Activated T-cell treated with anti-CD3 and anti-CD28 coated beads, Interleukin-2, amount 50 U/mL, for 4 hours (primary cell): ENCODE measurements around the gene NEK11. TPM values are rescaled to one million over a fixed set of nuclear protein-coding genes. Genes with fewer than 3 reads are reported as not detected.

Source experiments
- ATAC-seq, 2 donors: fragments of 200-7000 bp; cut with Tn5 transposase; one replicate each; pipeline ENCODE4 v1.10.0; 2021
- DNase-seq: peaks from one replicate; pipeline ENCODE4 v3.0.0-alpha.2; 2020
- H3K27me3 Mint-ChIP-seq: one replicate; pipeline ENCODE4 v1.8.0; 2021; ENCODE audit warnings: low read depth, mixed read lengths
- H3K36me3 Mint-ChIP-seq: one replicate; pipeline ENCODE4 v1.8.0; 2022; ENCODE audit warnings: mixed read lengths; ENCODE audit not compliant: insufficient read depth
- H3K4me1 Mint-ChIP-seq: one replicate; pipeline ENCODE4 v1.8.0; 2021; ENCODE audit warnings: low read depth, mixed read lengths
- H3K4me3 Mint-ChIP-seq: one replicate; pipeline ENCODE4 v1.8.0; 2021; ENCODE audit warnings: mild to moderate bottlenecking, moderate library complexity, mixed read lengths
- H3K9me3 Mint-ChIP-seq: one replicate; pipeline ENCODE4 v1.8.0; 2021; ENCODE audit warnings: mixed read lengths
- total RNA-seq, 3 donors: library from RNA; stranded (reverse); gene quantifications; one replicate each; pipeline ENCODE4 v1.2.1, GENCODE V29; 2021

Gene NEK11, protein sequence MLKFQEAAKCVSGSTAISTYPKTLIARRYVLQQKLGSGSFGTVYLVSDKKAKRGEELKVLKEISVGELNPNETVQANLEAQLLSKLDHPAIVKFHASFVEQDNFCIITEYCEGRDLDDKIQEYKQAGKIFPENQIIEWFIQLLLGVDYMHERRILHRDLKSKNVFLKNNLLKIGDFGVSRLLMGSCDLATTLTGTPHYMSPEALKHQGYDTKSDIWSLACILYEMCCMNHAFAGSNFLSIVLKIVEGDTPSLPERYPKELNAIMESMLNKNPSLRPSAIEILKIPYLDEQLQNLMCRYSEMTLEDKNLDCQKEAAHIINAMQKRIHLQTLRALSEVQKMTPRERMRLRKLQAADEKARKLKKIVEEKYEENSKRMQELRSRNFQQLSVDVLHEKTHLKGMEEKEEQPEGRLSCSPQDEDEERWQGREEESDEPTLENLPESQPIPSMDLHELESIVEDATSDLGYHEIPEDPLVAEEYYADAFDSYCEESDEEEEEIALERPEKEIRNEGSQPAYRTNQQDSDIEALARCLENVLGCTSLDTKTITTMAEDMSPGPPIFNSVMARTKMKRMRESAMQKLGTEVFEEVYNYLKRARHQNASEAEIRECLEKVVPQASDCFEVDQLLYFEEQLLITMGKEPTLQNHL
- 1 to 10 TPM in 2 of 3 donors, under 1 TPM in 1; 0.58 to 1.4 (median 1.2) TPM for total RNA-seq

DNA sequence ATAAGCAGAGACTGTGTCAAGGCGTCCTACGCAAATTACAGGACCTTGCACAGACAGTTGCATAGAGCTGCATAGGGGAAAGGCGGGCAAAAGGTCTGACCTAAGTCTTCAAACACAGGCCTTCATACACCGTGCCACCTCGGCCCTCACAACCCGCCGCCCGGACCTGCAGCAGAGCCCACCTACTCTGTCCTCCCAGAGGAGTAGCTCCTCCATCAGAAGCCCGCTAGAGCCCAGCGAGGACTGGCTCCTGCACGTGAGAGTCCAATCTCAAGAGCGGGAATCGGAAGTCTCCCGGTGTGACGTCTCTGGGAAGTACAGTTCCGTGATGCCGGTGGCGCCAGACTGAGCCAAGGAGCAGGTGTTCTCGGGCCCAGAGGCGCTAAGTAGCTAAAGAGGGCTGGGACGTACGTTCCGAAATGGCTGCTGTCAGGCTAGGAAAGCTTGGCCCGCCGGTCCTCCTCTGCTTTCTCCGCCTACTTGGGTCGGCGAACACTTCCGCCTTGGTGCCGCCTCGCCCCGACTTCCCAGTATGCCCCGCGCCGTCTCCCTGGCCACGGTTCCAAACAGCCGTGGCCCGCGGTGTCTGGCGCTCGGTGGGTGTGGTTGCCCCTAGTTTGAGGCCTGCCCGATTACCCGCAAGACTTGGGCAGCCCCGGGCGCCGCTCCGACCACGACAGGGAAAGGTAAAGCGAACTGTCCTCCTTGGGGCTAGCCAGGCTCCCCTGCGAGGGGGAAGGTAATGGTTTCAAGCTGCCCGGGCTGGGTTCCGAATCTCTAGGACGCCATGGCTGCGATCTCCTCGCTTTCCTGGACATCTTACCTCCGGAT, at the start of gene NEK11, which contains the start of gene ASTE1:
TSS of gene NEK11 (plus strand) at position 557 of the 831 bp plus-strand sequence. CDS start 2,832 bp downstream, outside the sequence.
TSS of gene ASTE1 (minus strand) at position 505 of the 831 bp plus-strand sequence. CDS start 1,519 bp downstream, outside the sequence.
- Mint-ChIP-seq H3K9me3 (no peaks in the 10 kb centered on the region), H3K27me3 (no peaks in the 10 kb centered on the region), H3K36me3 (peaks cover 20% of the 10 kb centered on the region), H3K4me1 (peaks cover 49% of the 10 kb centered on the region), H3K4me3 (peak within 1 kb of the TSS; percentile 84)
- ATAC-seq (peak; percentile 99), DNase-seq (peak; percentile 84)

DNA sequence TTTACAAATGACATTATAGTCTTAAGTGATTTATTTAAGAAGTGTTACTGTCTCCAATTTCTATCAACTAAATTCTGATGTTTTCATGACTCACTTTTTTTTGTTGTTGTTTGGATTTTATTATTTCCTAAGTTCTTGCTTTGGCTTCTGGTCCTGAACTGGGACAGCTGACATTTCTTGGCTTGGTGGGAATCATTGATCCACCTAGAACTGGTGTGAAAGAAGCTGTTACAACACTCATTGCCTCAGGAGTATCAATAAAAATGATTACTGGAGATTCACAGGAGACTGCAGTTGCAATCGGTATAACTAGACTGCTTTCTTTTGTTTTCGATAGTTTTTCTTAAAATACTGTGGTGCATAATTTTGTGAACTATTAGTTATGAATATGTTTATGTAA, 47.6 kb upstream of the NEK11 start:
- Mint-ChIP-seq H3K27me3 (no peaks in the 10 kb centered on the region), H3K36me3 (peaks cover 48% of the 10 kb centered on the region), H3K4me3 (no peak overlapping the region), H3K4me1 (no peaks in the 10 kb centered on the region), H3K9me3 (no peaks in the 10 kb centered on the region)
- ATAC-seq (no peak), DNase-seq (no peak)

DNA sequence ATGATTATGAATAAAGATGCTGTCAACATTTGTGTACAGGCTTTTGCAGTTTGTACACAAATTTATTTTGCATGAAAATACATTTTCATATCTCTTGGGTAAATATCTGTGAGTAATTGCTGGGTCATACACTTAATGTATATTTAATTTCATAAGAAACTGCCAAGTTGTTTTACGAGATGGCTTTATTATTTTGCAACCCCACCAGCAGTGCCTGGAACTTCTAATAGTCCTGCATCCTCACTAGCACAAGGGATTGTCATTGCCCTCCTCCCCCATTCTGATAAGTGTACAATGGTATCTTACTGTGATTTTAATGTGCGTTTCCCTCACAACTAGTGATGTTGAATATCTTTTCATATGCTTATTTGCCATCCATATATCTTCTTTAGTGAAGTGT, 45.2 kb upstream of the NEK11 start:
- H3K9me3 Mint-ChIP-seq: no peaks in the 10 kb centered on the region
- no peak for DNase-seq
- no peak for ATAC-seq
- no peaks in the 10 kb centered on the region for H3K27me3 Mint-ChIP-seq
- H3K36me3 Mint-ChIP-seq: peaks cover 40% of the 10 kb centered on the region
- no peak overlapping the region for H3K4me3 Mint-ChIP-seq
- H3K4me1 Mint-ChIP-seq: no peaks in the 10 kb centered on the region

DNA sequence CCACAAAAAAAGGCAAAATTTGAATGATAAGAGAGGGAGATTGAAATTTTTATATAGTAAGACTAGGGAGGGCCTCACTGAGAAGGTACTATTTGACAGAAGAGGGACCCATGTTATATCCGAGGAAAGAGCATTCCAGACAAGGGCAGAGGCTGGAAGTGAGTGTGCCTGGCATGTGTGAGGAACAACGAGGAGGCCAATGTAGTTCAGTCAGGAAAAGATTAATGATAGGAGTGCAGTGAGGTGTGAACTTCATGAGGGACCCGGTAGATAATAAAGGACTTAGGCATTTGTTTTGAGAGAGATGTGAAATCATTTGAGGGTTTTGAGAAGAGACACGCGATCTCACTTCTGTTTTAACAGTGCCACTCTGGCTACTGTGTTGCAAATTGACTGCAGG, 36.4 kb upstream of the NEK11 start:
- no peak for DNase-seq
- H3K4me3 Mint-ChIP-seq: no peak overlapping the region
- no peaks in the 10 kb centered on the region for H3K27me3 Mint-ChIP-seq
- no peaks in the 10 kb centered on the region for H3K4me1 Mint-ChIP-seq
- H3K36me3 Mint-ChIP-seq: peaks cover 28% of the 10 kb centered on the region
- no peaks in the 10 kb centered on the region for H3K9me3 Mint-ChIP-seq
- ATAC-seq: no peak

DNA sequence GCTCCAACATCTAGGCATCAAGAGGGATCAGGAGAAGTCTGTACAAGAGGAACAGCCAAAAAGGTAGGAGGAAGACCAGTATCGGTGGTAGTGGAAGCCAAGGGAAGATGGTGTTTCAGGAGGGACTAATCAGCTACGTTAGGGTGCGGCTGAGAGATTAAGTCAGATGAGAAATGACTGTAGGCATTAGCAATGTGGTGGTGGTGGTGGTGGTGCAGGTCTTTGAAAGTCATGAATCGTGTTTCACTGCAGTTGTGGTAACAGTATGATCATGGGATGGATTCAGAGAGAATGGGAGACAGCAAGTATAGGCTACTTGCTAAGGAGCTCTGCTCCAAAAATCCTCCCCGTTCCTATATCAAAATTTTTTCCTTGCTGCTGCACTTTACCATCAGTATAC, 35.6 kb upstream of the NEK11 start:
- H3K36me3 Mint-ChIP-seq: peaks cover 28% of the 10 kb centered on the region
- DNase-seq (no peak), ATAC-seq (peak in 1 of 2 donors; percentile 18)
- no peaks in the 10 kb centered on the region for H3K9me3 Mint-ChIP-seq
- no peaks in the 10 kb centered on the region for H3K27me3 Mint-ChIP-seq
- no peaks in the 10 kb centered on the region for H3K4me1 Mint-ChIP-seq
- H3K4me3 Mint-ChIP-seq: no peak overlapping the region

DNA sequence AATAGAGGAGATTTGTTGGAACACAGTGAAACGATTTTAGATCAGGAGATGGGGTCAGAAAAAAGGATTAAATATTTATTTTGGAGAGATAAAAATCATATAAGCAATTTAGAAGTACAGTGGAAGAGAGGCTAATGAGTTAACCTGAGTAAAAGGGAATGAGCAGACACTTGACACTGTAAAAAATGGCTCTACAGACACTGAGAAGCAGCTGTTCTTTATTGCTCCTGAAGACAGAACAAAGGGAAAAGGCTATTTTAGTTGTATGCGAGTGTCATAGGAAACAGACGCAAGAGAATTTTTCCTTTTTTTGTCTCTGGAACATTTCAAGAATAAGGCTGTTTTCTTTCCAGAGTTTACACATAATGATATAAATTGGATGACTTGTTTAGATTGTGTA, 34.3 kb upstream of the NEK11 start:
- no peak for DNase-seq
- ATAC-seq: no peak
- peaks cover 34% of the 10 kb centered on the region for H3K36me3 Mint-ChIP-seq
- H3K4me3 Mint-ChIP-seq: no peak overlapping the region
- H3K4me1 Mint-ChIP-seq: no peaks in the 10 kb centered on the region
- H3K27me3 Mint-ChIP-seq: no peaks in the 10 kb centered on the region
- H3K9me3 Mint-ChIP-seq: no peaks in the 10 kb centered on the region

DNA sequence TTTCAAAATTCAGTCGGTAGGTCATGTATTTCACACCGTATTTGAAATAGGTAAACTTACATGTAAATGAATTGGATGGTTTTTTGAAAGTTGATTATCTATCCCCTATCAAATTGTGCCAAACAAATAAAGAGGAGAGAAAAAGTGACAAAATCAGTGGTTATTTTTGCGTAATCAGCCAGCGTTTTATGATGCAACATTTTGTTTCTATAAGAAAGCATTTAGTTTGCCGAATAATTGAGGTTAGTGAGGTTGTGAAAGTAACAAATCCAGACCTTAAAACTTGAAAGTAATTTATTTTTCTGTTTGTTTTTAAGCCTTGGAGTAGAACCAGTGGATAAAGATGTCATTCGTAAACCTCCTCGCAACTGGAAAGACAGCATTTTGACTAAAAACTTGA, 29.4 kb upstream of the NEK11 start:
- Mint-ChIP-seq H3K36me3 (peaks cover 23% of the 10 kb centered on the region), H3K4me3 (no peak overlapping the region), H3K27me3 (no peaks in the 10 kb centered on the region), H3K4me1 (no peaks in the 10 kb centered on the region), H3K9me3 (no peaks in the 10 kb centered on the region)
- ATAC-seq (no peak), DNase-seq (no peak)

DNA sequence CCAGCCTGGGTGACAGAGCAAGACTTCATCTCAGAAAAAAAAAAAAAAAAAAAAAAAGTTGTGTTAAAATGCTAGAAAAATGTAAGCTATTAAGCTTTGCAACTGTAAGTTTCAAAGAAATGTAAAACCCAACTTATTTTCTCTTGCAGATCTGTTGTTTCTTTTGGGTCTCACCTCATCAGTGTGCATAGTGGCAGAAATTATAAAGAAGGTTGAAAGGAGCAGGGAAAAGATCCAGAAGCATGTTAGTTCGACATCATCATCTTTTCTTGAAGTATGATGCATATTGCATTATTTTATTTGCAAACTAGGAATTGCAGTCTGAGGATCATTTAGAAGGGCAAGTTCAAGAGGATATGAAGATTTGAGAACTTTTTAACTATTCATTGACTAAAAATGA, 25.6 kb upstream of the NEK11 start:
- H3K27me3 Mint-ChIP-seq: no peaks in the 10 kb centered on the region
- H3K4me3 Mint-ChIP-seq: no peak overlapping the region
- no peak for ATAC-seq
- DNase-seq: no peak
- H3K9me3 Mint-ChIP-seq: no peaks in the 10 kb centered on the region
- H3K36me3 Mint-ChIP-seq: peaks cover 28% of the 10 kb centered on the region
- peaks cover 9% of the 10 kb centered on the region for H3K4me1 Mint-ChIP-seq

DNA sequence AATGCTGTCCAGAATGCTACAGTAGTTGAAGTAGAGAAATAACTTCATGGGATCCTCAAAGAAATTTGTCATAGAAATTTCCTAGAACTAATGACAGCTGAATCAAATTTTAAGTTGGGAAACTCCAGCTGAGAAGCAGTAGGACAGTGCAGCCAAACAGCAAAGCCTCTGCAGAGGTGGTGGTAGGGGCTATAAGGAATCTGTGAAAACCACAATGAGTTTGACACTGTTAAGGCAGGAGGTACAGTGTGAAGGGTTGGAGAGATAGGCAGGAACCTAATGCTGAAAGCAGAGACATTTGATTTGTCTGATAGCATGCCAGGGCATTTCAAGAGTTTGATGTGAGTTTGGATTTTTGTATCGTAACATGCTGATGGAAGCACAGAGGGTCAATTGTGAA, 22.1 kb upstream of the NEK11 start:
- Mint-ChIP-seq H3K4me1 (peaks cover 9% of the 10 kb centered on the region), H3K36me3 (peaks cover 28% of the 10 kb centered on the region), H3K27me3 (no peaks in the 10 kb centered on the region), H3K4me3 (no peak overlapping the region), H3K9me3 (no peaks in the 10 kb centered on the region)
- no peak for DNase-seq
- no peak for ATAC-seq

DNA sequence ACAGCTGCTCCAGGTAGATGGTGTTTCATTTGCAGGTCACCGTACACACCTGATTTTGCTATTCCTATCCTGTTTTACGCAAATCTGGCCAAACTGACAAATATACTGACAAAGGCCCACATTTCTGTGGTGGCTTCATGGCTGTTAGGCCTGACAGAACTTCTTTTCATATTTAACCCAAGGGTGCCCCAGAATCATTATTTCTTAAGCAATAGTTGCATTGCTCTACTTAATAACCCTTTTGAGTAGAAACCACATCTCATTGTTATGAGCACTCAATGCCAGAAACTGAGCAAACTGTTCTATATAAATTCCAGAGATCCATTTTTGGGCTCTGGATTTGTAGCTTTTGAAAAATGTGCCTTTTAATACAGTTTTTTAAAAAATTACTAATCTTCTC, 19.4 kb upstream of the NEK11 start:
- Mint-ChIP-seq H3K4me3 (no peak overlapping the region), H3K36me3 (peaks cover 29% of the 10 kb centered on the region), H3K27me3 (no peaks in the 10 kb centered on the region), H3K4me1 (peaks cover 9% of the 10 kb centered on the region), H3K9me3 (no peaks in the 10 kb centered on the region)
- DNase-seq: no peak
- ATAC-seq: no peak

DNA sequence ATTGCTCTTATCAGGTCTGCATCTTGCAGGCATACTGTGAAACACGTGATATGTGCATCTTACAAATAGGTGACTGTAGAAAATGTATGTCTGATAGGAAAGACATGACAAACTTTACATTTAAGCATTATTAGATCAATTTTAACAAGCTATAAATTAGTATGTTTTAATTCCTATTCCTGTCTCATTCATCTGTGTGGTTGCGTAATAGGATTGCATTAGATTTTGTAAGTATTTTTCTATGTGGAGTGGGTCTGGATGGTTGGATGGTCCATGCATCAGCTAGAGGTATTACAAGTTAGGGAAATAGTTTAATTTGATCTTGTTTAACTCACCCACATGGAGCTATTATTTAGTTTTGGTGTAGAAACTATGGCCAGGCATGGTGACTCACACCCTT, 18.9 kb upstream of the NEK11 start:
- ATAC-seq (no peak), DNase-seq (no peak)
- H3K4me1 Mint-ChIP-seq: peaks cover 9% of the 10 kb centered on the region

DNA sequence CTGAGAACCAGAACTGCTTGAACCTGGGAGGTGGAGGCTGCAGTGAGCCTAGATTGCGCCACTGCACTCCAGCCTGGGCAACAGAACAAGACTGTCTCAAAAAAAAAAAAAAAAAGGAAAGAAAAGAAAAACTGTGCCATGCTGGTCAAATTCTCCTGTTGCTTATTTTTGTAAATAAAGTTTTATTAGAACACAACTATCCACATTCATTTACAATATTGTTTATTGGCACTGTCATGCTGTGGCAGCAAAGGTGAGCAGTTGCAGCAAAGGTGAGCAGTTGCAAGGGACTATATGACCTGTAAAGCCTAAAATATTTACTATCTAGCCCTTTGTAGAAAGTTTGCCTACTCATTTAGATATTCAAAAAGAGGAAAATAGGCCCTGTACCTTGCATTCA, 18.4 kb upstream of the NEK11 start:
- Mint-ChIP-seq H3K4me1 (peaks cover 9% of the 10 kb centered on the region), H3K36me3 (peaks cover 38% of the 10 kb centered on the region), H3K9me3 (no peaks in the 10 kb centered on the region), H3K4me3 (no peak overlapping the region), H3K27me3 (no peaks in the 10 kb centered on the region)
- DNase-seq (no peak), ATAC-seq (no peak)

More for the DNA sequence above, 18.9 kb upstream of the NEK11 start:
- H3K27me3 Mint-ChIP-seq: no peaks in the 10 kb centered on the region
- no peak overlapping the region for H3K4me3 Mint-ChIP-seq
- H3K36me3 Mint-ChIP-seq: peaks cover 32% of the 10 kb centered on the region
- H3K9me3 Mint-ChIP-seq: no peaks in the 10 kb centered on the region

DNA sequence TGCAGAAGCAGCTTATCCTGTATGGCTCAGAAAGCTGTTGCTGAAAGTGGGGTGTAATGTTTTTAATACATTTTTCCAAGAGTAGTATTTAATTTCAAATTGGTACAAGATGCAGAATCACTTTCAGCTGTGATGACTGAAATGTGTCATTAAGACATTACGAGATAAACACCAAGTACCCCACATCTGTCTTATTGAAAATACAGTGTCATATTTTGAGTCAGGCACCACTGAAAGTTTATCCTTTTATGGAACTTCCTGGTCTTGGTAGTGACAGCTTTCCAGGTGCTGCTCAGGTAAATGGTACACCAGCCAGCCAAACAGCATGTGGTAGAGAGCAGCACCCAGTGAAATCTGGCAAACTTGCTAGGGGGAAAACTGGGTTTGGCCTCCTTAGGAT, 17.0 kb upstream of the NEK11 start:
- DNase-seq: no peak
- H3K4me3 Mint-ChIP-seq: no peak overlapping the region
- peaks cover 37% of the 10 kb centered on the region for H3K36me3 Mint-ChIP-seq
- H3K9me3 Mint-ChIP-seq: no peaks in the 10 kb centered on the region
- H3K4me1 Mint-ChIP-seq: peaks cover 2% of the 10 kb centered on the region
- H3K27me3 Mint-ChIP-seq: no peaks in the 10 kb centered on the region
- peak in 1 of 2 donors; percentile 43 for ATAC-seq

DNA sequence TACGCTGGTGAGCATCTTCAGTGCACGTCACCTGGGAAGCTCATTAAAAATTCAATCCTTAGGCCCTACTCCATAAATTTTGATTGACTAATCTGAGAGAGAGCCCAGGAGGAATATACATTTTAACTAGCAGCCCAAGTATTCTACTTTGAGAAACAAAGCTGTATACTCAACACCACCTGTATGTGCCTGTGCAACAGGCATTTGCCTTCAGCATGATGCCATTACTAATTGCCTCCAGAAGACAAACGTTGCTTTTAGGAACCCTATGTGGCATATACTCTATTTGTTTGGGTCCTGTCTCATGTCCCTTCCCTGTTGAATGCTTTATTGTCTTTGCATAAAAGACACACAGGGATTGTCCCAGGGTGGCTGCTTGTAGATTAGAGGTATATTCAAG, 7.7 kb upstream of the NEK11 start:
- ATAC-seq (no peak), DNase-seq (no peak)
- Mint-ChIP-seq H3K27me3 (no peaks in the 10 kb centered on the region), H3K9me3 (no peaks in the 10 kb centered on the region), H3K4me1 (peaks cover 46% of the 10 kb centered on the region), H3K36me3 (peaks cover 26% of the 10 kb centered on the region), H3K4me3 (no peak overlapping the region)
